SJCRH30 (cell line): ENCODE measurements around the gene NUPR1. TPM values are rescaled to one million over a fixed set of nuclear protein-coding genes. Genes with fewer than 3 reads are reported as not detected.
"Not testable (repeated sequence)": the region's sequence is repeated elsewhere in the genome, so short reads cannot be mapped to it uniquely, and the experiment has no call there.

Experiments
- DNase-seq, 2 experiments: peaks; one replicate each; pipeline ENCODE4 v3.0.0-alpha.2; 2015 to 2020
- H3K27ac ChIP-seq: fragments of 250-450 bp; sonication (Bioruptor Pico); 2 replicates; pipeline ENCODE4 v1.5.1; 2020; ENCODE audit warnings: mild to moderate bottlenecking, moderate library complexity
- H3K27me3 ChIP-seq: fragments of 250-450 bp; sonication (Bioruptor Pico); 2 replicates; pipeline ENCODE4 v1.5.1; 2020; ENCODE audit warnings: mild to moderate bottlenecking, moderate library complexity
- H3K36me3 ChIP-seq: fragments of 250-450 bp; sonication (Bioruptor Pico); 2 replicates; pipeline ENCODE4 v1.5.1; 2020; ENCODE audit warnings: mild to moderate bottlenecking, moderate library complexity
- H3K4me1 ChIP-seq: fragments of 250-450 bp; sonication (Bioruptor Pico); 2 replicates; pipeline ENCODE4 v1.5.1; 2020; ENCODE audit warnings: mild to moderate bottlenecking, moderate library complexity
- H3K4me3 ChIP-seq: fragments of 250-450 bp; sonication (Bioruptor Pico); 2 replicates; pipeline ENCODE4 v1.5.1; 2020; ENCODE audit warnings: mild to moderate bottlenecking, moderate library complexity
- H3K9me3 ChIP-seq: fragments of 250-450 bp; sonication (Bioruptor Pico); replicated peaks from 2 replicates; pipeline ENCODE4 v1.5.1; 2020; ENCODE audit warnings: mild to moderate bottlenecking, moderate library complexity
- total RNA-seq: library from RNA; depleted of rRNA; stranded (reverse); fragments of >200 nt; shearing (Covaris generic); gene quantifications from 2 replicates; pipeline ENCODE4 v1.2.3, GENCODE V29; 2014

NUPR1 gene
- total RNA-seq, 1 experiment from 2014 or later, result not detected

GRCh38 chr16:28544998-28545397 is 6.2 kb upstream of the NUPR1 start:
- Histone ChIP-seq H3K27me3 (no peaks in the 10 kb centered on the region; the same call in 1 of the 2 replicates), H3K4me1 (no peaks in the 10 kb centered on the region), H3K9me3 (no peaks in the 10 kb centered on the region), H3K36me3 (no peaks in the 10 kb centered on the region), H3K4me3 (no peak overlapping the region), H3K27ac (no peak overlapping the region)
- no peak for DNase-seq

- no peak for DNase-seq
These were observed 4.3 kb upstream of the NUPR1 start for GRCh38 chr16:28543072-28543471.

GRCh38 chr16:28542646-28543045 is 3.9 kb upstream of the NUPR1 start:
- H3K4me3 ChIP-seq, result no peak overlapping the region
- DNase-seq, result no peak

More at GRCh38 chr16:28543072-28543471, 4.3 kb upstream of the NUPR1 start:
- H3K27ac ChIP-seq, result no peak overlapping the region
- H3K4me1 ChIP-seq, result no peaks in the 10 kb centered on the region
- H3K36me3 ChIP-seq, result no peaks in the 10 kb centered on the region
- no peaks in the 10 kb centered on the region for H3K9me3 ChIP-seq
- no peaks in the 10 kb centered on the region; the same call in 1 of the 2 replicates for H3K27me3 ChIP-seq
- no peak overlapping the region for H3K4me3 ChIP-seq

GRCh38 chr16:28540346-28540745 is 1.6 kb upstream of the NUPR1 start:
- Histone ChIP-seq H3K4me3 (no peak overlapping the region), H3K9me3 (no peaks in the 10 kb centered on the region), H3K27ac (no peak overlapping the region), H3K27me3 (no peaks in the 10 kb centered on the region; the same call in 1 of the 2 replicates), H3K36me3 (no peaks in the 10 kb centered on the region), H3K4me1 (no peaks in the 10 kb centered on the region)
- DNase-seq, result no peak

More at GRCh38 chr16:28542646-28543045, 3.9 kb upstream of the NUPR1 start:
- H3K36me3 ChIP-seq, result no peaks in the 10 kb centered on the region
- no peaks in the 10 kb centered on the region for H3K9me3 ChIP-seq
- no peaks in the 10 kb centered on the region for H3K4me1 ChIP-seq
- no peak overlapping the region for H3K27ac ChIP-seq
- no peaks in the 10 kb centered on the region; the same call in 1 of the 2 replicates for H3K27me3 ChIP-seq

DNA sequence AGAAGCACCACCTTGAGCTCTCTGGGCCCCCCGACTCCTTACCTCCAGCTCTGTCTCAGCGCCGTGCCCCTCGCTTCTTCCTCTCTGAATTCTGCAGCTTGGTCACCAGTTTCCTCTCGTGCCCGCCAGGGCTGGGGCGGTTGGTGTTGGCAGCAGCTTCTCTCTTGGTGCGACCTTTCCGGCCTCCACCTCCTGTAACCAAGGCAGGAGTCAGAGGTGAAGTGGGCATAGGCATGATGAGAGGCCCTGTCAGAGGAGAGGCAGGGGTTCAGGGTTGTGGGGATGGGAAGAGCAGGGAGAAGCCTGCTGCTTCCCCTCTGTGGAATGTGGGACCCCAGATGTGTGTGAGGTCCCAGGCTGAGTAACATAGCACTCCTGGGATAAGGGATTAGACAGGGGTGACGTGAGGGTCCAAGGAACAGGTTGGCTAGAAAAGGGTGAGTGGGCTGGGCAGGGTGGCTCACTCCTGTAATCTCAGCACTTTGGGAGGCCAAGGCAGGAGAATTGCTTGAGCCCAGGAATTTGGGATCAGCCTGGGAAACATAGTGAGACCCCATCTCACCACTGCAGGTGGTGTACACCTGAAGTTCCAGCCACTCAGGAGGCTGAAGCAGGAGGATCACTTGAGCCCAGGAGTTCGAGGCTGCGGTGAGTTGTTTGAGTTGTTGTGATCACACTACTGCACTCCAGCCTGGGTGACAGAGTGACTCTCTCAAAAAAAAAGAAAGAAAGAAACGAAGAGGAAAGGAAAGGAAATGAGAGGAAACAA is 626 bp downstream of the NUPR1 start:
- Histone ChIP-seq H3K27me3 (no peaks in the 10 kb centered on the region), H3K4me3 (no peak overlapping the region), H3K27ac (no peak overlapping the region), H3K36me3 (no peaks in the 10 kb centered on the region), H3K9me3 (no peaks in the 10 kb centered on the region), H3K4me1 (no peaks in the 10 kb centered on the region)
- no peak for DNase-seq

GRCh38 chr16:28537076-28537475 is 1.7 kb downstream of the NUPR1 start:
- Histone ChIP-seq H3K4me1 (no peaks in the 10 kb centered on the region), H3K27me3 (no peaks in the 10 kb centered on the region), H3K4me3 (no peak overlapping the region), H3K9me3 (no peaks in the 10 kb centered on the region), H3K27ac (no peak overlapping the region), H3K36me3 (no peaks in the 10 kb centered on the region)
- no peak for DNase-seq

DNA sequence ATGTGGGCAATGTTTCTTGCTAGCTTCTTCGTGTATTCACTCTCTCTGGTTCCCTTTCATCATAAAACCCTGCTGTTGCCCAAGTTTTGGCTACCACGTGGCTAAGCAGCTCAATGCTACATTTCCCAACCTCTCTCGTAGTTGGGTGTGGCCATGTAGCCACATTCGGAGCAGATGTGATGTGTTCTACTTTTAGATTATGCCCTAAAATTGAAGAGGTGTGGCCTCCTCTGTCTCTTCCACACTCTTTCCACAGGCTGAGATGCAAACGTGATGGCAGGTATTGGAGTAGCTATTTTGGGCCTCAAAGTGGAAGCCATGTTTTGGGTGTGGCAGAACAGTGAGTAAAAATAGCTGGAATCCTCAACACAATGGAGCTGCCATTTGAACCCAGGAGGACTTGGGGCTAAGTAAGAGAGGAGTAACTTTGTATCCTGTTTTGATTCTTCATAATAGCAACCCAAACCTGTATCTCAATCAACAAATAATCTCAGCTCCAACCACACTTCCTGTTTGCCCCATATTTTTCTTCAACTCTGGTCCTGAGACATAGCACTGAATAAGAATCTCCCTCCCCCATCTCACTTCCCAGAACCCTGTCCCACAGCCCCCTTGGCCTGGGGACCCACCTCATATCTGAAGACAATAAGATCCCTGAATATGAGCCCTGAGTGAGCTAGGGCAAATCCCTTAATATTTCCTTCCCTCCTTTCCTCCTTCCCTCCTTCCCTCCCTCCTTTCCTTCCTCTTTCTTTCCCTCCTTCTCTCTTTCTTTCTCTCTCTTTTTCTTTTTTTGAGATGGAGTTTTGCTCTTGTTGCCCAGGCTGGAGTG is 4.0 kb downstream of the NUPR1 start:
- no peak overlapping the region for H3K4me3 ChIP-seq
- no peak overlapping the region for H3K27ac ChIP-seq
- no peaks in the 10 kb centered on the region for H3K27me3 ChIP-seq
- no peaks in the 10 kb centered on the region for H3K36me3 ChIP-seq
- no peaks in the 10 kb centered on the region for H3K9me3 ChIP-seq
- DNase-seq, result no peak
- H3K4me1 ChIP-seq, result no peaks in the 10 kb centered on the region

- no peaks in the 10 kb centered on the region for H3K27me3 ChIP-seq
- H3K4me1 ChIP-seq, result no peaks in the 10 kb centered on the region
- no peaks in the 10 kb centered on the region for H3K36me3 ChIP-seq
- no peaks in the 10 kb centered on the region for H3K9me3 ChIP-seq
- DNase-seq, result no peak
- H3K27ac ChIP-seq, result no peak overlapping the region
- no peak overlapping the region for H3K4me3 ChIP-seq
These were observed 5.7 kb downstream of the NUPR1 start for GRCh38 chr16:28532940-28533647.

GRCh38 chr16:28531777-28532744 is 6.7 kb downstream of the NUPR1 start:
- Histone ChIP-seq H3K27me3 (no peaks in the 10 kb centered on the region), H3K9me3 (no peaks in the 10 kb centered on the region), H3K4me1 (no peaks in the 10 kb centered on the region), H3K36me3 (no peaks in the 10 kb centered on the region), H3K4me3 (no peak overlapping the region), H3K27ac (no peak overlapping the region)
- DNase-seq, result no peak

GRCh38 chr16:28529124-28529523 is 9.7 kb downstream of the NUPR1 start:
- Histone ChIP-seq H3K9me3 (no peaks in the 10 kb centered on the region), H3K27me3 (no peaks in the 10 kb centered on the region), H3K4me3 (no peak overlapping the region), H3K27ac (no peak overlapping the region), H3K36me3 (no peaks in the 10 kb centered on the region), H3K4me1 (no peaks in the 10 kb centered on the region)
- no peak for DNase-seq

DNA sequence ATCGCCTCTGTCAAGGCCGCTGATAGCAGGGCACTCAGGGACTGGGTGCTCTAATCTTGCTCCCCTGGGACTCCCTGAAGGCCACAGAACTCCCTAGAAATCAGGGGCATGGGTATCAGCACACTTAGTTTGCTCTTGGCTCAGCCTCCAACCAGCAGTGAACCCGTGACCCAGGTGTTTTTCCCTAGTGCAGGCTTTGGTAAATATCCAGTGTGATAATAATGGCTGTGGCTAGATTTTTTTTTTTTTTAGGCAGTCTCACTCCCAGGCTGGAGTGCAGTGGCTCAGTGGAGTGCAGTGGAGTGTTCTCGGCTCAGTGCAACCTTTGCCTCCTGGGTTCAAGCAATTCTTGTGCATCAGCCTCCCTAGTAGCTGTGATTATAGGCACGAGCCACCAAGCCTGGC is 10.3 kb downstream of the NUPR1 start:
- Histone ChIP-seq H3K36me3 (no peaks in the 10 kb centered on the region), H3K27me3 (no peaks in the 10 kb centered on the region)

DNA sequence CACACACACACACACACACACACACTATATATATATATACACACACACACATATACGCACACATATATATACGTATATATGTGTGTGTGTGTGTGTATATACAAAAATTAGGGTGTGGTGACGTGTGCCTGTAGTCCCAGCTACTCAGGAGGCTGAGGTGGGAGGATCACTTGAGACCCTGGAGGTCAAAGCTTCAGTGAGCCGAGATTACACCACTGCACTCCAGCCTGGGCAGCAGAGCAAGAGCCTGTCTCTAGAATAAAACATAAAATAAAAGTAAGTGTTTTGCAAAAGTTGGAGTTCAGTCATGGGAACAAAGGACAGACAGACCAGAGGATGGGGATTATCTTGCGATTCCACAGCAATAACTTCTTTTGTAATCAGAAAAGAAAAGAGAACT is 10.8 kb downstream of the NUPR1 start:
- no peaks in the 10 kb centered on the region for H3K9me3 ChIP-seq
- no peak for DNase-seq
- H3K27me3 ChIP-seq, result no peaks in the 10 kb centered on the region
- no peak overlapping the region for H3K27ac ChIP-seq
- H3K4me3 ChIP-seq, result no peak overlapping the region
- H3K36me3 ChIP-seq, result no peaks in the 10 kb centered on the region
- H3K4me1 ChIP-seq, result no peaks in the 10 kb centered on the region

More for the DNA sequence above, 10.3 kb downstream of the NUPR1 start:
- no peak for DNase-seq
- Histone ChIP-seq H3K27ac (no peak overlapping the region), H3K9me3 (no peaks in the 10 kb centered on the region), H3K4me1 (no peaks in the 10 kb centered on the region), H3K4me3 (no peak overlapping the region)

DNA sequence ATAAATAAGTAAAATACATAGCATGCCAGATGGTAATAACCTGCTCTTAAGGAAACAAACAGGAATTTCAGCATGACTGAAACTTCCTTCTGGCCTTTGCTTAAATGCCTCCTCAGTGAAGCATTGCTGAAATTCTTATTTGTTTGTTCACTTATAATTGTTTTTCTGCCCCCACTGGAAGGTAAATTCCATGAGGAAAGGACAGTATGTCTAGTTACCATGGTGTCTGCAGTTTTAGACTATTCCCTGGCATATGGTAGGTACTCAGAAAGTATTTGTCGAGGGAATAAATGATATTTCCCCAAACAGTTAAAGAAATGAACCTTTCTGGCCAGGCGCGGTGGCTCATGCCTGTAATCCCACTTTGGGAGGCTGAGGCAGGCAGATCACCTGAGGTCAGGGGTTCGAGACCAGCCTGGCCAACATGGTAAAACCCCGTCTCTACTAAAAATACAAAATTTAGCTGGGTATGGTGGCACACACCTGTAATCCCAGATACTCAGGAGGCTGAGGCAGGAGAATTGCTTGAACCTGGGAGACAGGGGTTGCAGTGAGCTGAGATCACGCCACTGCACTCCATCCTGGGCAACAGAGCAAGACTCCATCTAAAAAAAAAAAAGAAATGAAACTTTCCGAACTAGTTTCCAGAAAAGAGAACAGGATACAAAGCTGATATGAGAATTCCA is 11.5 kb downstream of the NUPR1 start:
- DNase-seq, H3K27ac ChIP-seq, H3K9me3 ChIP-seq, H3K27me3 ChIP-seq, H3K4me1 ChIP-seq, H3K4me3 ChIP-seq, H3K36me3 ChIP-seq: not testable (repeated sequence)
